AG09319 (cell line): Measurements from ENCODE around the gene PIWIL4.
"Not testable (repeated sequence)": the region's sequence is repeated elsewhere in the genome, so short reads cannot be mapped to it uniquely, and the experiment has no call there.

ENCODE experiments used
- DNase-seq: peaks from one replicate; pipeline ENCODE4 v3.0.0-alpha.2; 2010; ENCODE audit warnings: low read depth; ENCODE audit errors: extremely low read depth
- TF ChIP-seq, protein P1 (sequence below): IDR thresholded peaks from 2 replicates; pipeline ENCODE4 v1.5.1; 2011; ENCODE audit warnings: low read depth, mild to moderate bottlenecking, inconsistent platforms, low read length, moderate library complexity

Gene PIWIL4

DNA sequence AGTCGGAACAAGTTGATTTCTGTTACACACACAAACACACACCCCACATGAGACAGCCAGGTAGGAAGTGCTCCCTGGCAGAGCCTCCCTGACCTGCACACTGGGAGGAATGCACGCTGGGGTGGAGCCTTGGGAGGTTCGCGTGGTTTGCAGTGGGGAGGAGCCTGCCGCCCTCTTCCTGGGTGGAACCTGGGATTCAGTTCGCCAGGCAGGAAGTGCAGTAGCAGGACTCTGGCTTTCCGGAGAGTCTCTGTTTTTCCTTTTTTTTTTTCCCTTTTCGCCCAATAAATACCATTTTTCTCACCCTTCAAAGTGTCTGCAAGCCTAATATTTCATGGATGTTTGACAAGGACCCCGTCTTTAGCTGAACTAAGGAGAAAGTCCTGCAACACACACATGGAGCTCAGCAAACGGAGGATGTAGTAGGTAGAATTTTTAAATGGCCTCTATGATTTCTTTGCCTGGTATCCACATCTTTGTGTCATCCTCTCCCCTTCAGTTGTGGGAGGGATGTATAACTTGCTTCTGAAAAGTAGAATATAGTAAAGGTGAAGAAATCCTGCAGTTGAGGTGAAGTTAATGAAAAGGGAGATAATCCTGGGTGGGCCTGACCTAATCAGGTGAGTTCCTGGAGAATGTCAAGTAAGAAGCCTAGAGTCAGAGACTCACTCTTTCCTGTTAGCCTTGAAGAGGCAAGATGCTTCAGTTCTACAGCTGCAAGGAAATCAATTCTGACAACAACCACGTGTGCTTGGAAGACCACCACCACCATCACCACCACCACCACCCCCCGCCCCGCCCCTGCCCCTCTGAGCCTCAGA lies 72.9 kb downstream of the PIWIL4 start:
- no peak for DNase-seq
- TF ChIP-seq, protein P1, sequence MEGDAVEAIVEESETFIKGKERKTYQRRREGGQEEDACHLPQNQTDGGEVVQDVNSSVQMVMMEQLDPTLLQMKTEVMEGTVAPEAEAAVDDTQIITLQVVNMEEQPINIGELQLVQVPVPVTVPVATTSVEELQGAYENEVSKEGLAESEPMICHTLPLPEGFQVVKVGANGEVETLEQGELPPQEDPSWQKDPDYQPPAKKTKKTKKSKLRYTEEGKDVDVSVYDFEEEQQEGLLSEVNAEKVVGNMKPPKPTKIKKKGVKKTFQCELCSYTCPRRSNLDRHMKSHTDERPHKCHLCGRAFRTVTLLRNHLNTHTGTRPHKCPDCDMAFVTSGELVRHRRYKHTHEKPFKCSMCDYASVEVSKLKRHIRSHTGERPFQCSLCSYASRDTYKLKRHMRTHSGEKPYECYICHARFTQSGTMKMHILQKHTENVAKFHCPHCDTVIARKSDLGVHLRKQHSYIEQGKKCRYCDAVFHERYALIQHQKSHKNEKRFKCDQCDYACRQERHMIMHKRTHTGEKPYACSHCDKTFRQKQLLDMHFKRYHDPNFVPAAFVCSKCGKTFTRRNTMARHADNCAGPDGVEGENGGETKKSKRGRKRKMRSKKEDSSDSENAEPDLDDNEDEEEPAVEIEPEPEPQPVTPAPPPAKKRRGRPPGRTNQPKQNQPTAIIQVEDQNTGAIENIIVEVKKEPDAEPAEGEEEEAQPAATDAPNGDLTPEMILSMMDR = no peak

DNA sequence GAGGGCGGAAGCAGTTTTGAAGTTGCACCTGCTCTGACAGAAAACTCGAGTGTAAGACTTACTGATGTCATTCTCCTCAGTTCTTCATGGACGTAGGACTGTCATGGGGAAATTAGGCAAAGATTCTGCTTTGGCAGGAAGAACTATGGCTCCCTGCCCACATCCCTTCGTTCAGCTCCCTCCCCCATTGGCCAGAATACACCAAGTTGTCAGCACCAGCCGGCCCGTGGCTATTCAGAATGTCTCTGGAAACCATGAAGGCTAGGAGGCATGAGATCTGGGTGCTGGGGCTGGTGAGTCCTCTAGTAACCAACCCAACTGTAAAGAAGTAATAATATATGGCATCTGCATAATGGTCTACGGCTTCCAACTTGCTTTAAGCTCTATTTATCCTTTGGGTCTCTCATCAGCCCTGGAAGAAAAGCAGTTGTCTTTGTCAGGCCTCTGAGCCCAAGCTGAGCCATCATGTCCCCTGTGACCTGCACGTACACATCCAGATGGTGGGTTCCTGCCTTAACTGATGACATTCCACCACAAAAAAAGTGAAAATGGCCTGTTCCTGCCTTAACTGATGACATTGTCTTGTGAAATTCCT lies 74.1 kb downstream of the PIWIL4 start:
- DNase-seq = no peak
- TF ChIP-seq, protein P1 = no peak

DNA sequence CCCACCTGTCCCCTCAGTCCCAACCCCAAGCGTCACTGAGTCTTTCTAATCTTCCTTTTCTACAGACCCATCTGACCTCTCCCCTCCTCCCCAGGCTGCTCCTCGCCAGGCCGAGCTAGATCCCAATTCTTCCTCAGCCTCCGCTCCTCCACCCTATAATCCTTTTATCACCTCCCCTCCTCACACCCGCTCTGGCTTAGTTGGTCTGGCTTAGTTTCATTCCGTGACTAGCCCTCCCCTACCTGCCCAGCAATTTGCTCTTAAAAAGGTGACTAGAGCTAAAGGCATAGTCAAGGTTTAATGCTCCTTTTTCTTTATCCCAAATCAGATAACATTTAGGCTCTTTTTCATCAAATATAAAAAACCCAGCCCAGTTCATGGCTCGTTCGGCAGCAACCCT lies 76.0 kb downstream of the PIWIL4 start:
- DNase-seq = not testable (repeated sequence)

DNA sequence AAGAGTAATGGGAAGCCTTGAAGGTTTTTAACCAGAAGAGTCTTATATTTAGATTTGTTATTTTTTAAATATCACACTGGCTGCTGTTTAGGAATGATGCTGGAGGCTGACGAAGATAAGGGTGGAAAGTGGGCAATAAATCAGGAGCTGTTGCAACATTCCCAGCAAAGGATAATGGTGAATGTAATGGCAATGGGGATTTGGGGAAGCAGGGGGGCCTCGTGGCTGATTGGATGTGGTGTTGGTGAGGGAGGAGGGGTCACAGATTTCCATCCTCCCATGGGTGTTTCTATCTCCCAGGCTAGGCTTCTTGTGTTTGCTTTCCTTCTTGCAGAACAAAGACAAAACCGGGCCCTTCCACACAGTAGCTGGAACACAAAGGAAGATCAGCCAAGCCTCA lies 80.8 kb downstream of the PIWIL4 start:
- no peak for DNase-seq
- TF ChIP-seq, protein P1 = no peak

DNA sequence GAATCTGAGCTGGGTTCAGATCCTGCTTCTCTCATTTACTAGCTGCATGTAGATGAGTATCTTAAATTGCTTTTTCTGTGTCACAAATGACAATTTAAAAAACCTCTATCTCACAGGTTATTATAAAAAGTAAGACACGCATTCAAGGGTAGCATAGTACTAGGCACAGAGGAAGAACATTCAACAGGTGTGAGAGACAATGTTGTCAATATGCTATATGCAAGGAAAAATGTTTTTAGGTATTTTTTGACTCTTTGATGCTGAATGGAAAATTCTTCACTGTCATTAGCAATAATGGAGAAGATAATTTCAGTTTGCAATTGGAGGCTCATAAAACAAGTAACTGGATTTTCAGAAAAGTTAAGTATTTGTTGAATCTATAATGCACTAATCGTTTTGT lies 81.6 kb downstream of the PIWIL4 start:
- TF ChIP-seq, protein P1 = no peak
- DNase-seq = no peak

DNA sequence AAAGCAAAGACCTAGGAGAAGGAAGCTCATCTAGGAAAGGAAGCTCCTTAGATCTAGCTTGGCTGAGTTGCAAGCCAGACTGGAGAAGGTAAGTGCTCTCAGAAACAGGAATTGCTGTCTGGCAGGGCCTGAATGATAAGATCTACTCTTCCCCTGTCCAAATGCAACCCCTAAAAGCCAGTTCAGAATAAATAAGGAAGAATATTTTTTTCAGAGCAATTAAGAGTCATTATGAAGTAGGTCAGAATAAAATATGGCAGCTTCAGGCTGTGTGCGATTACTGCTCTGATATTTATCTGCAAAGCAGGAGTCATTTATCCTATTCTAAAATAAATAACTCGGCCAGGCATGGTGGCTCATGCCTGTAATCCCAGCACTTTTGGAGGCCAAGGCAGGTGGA lies 82.1 kb downstream of the PIWIL4 start:
- DNase-seq = no peak
- TF ChIP-seq, protein P1 = no peak

DNA sequence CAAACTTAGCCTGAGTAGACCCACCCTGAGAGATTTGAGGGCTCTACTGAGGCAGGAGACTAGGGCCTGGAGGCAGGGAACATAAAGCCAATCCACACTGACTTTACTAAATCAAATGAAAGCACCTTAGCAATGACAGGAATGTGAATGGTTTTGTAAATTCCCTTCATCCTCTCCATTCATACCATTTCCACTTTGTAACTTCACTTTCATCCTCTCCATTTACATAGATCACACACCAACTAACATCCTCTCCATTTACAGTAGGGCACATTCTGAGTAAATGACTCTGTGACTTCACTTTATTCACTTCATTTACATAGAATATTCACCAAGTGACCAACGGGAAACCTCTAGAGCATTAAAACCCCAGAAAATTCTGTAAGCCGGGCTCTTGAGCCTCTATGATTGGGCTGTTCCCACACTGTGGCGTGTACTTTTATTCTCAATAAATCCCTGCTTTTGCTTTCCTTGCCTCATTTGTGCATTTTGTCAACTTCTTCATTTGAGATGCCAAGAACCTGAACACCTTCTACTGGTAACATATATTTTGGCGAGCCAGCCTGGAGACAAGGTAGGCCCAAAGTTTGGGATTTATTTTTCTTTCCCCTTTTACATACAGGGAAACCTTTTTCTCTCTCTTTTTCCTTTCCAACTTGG lies 82.9 kb downstream of the PIWIL4 start:
- DNase-seq = no peak
- TF ChIP-seq, protein P1 = no peak
